ENCODE data around the gene AGAP1. TPM values are rescaled to one million over a fixed set of nuclear protein-coding genes. Genes with fewer than 3 reads are reported as not detected.

Gene AGAP1
- total RNA-seq, 4 donors from 2014 or later, result 13.7 to 18.5 (median 17.1) TPM

- peak in 1 of 2 donors; percentile 85 for DNase-seq (ENCODE audit: low spot score in 2 of 2)
- H3K4me3 ChIP-seq (ENCODE audit: low read depth, poor library complexity, severe bottlenecking), result no peak overlapping the region
- no peak for TF ChIP-seq POLR2A (IDR thresholded peaks at IDR 0.05)
- TF ChIP-seq CTCF (IDR thresholded peaks at IDR 0.05), result no peak
- intact Hi-C loops (cut with DNase I; ENCODE audit: low total_unique reads), result no loop called here
- 83 to 84% methylated on average over 27 to 29 of the region's 30 CpGs for WGBS, 2 donors
These were observed 271.5 kb downstream of the AGAP1 start for GRCh38 chr2:235765181-235765820.

GRCh38 chr2:235766278-235766677 lies 272.4 kb downstream of the AGAP1 start:
- intact Hi-C loops (cut with DNase I; ENCODE audit: low total_unique reads), result no loop called here
- DNase-seq (ENCODE audit: low spot score in 2 of 2), result peak; percentile 77 to 87
- no peak overlapping the region for H3K4me3 ChIP-seq (ENCODE audit: low read depth, poor library complexity, severe bottlenecking)
- WGBS, 2 donors, result 1% methylated on average over 7 of the region's 7 CpGs
- no peak for TF ChIP-seq POLR2A (IDR thresholded peaks at IDR 0.05)
- TF ChIP-seq CTCF (IDR thresholded peaks at IDR 0.05), result peak in 1 of 3 donors; percentile 73

GRCh38 chr2:235768606-235769005 lies 274.8 kb downstream of the AGAP1 start:
- WGBS, 2 donors, result 87 to 93% methylated on average over 13 of the region's 13 CpGs
- no peak for TF ChIP-seq CTCF (IDR thresholded peaks at IDR 0.05)
- TF ChIP-seq POLR2A (IDR thresholded peaks at IDR 0.05), result no peak
- DNase-seq (ENCODE audit: low spot score in 2 of 2), result peak in 1 of 2 donors; percentile 75
- no peak overlapping the region for H3K4me3 ChIP-seq (ENCODE audit: low read depth, poor library complexity, severe bottlenecking)
- intact Hi-C loops (cut with DNase I; ENCODE audit: low total_unique reads), result no loop called here

GRCh38 chr2:235769046-235769445 lies 275.2 kb downstream of the AGAP1 start:
- WGBS, 2 donors, result 55 to 68% methylated on average over 7 of the region's 7 CpGs
- intact Hi-C loops (cut with DNase I; ENCODE audit: low total_unique reads), result no loop called here
- peak in 1 of 2 donors; percentile 84 for DNase-seq (ENCODE audit: low spot score in 2 of 2)
- no peak overlapping the region for H3K4me3 ChIP-seq (ENCODE audit: low read depth, poor library complexity, severe bottlenecking)
- TF ChIP-seq POLR2A (IDR thresholded peaks at IDR 0.05) (no peak), CTCF (IDR thresholded peaks at IDR 0.05) (no peak)

- TF ChIP-seq CTCF (IDR thresholded peaks at IDR 0.05) (no peak), POLR2A (IDR thresholded peaks at IDR 0.05) (no peak)
- intact Hi-C loops (cut with DNase I; ENCODE audit: low total_unique reads), result no loop called here
- no peak for DNase-seq (ENCODE audit: low spot score in 2 of 2)
- 86 to 87% methylated on average over 22 to 23 of the region's 23 CpGs for WGBS, 2 donors
- H3K4me3 ChIP-seq (ENCODE audit: low read depth, poor library complexity, severe bottlenecking), result no peak overlapping the region
These were observed 277.3 kb downstream of the AGAP1 start for GRCh38 chr2:235770909-235771820.
